Fibroblast of lung (primary cell): ENCODE measurements around the gene ZFYVE28. TPM values are rescaled to one million over a fixed set of nuclear protein-coding genes. Genes with fewer than 3 reads are reported as not detected.

ENCODE experiments used
- DNase-seq, 2 donors: peaks; one replicate each; pipeline versions ENCODE4 v3.0.0 to v3.0.0-alpha.2; 2010; ENCODE audit warnings: low read depth in 2 of 2
- H2AFZ ChIP-seq: 2 replicates; pipeline ENCODE4 v1.5.1; 2012; ENCODE audit warnings: low read length, control low read depth, inconsistent platforms
- H3K27ac ChIP-seq: 2 replicates; pipeline ENCODE4 v1.5.1; 2011; ENCODE audit warnings: low read length, control low read depth; ENCODE audit not compliant: insufficient read depth
- H3K27me3 ChIP-seq: 2 replicates; pipeline ENCODE4 v1.5.1; 2011; ENCODE audit warnings: mild to moderate bottlenecking, low read length; ENCODE audit not compliant: control insufficient read depth, insufficient read depth
- H3K36me3 ChIP-seq: 2 replicates; pipeline ENCODE4 v1.5.1; 2011; ENCODE audit warnings: low read length; ENCODE audit not compliant: control insufficient read depth, insufficient read depth
- H3K4me1 ChIP-seq: 2 replicates; pipeline ENCODE4 v1.5.1; 2011; ENCODE audit warnings: low read length; ENCODE audit not compliant: control insufficient read depth, insufficient read depth; ENCODE audit errors: extremely low read depth
- H3K4me2 ChIP-seq: 2 replicates; pipeline ENCODE4 v1.5.1; 2011; ENCODE audit warnings: low read length, control low read depth; ENCODE audit not compliant: insufficient read depth; ENCODE audit errors: extremely low read depth
- H3K4me3 ChIP-seq, 4 experiments: fragments of 200-600 bp in 1 of 4; sonication (generic) in 1 of 4; replicated peaks in 1 of 4; 2 replicates each; pipeline ENCODE4 v1.5.1; 2011 to 2016; ENCODE audit warnings: low read length in 4 of 4, low read depth in 3 of 4, mild to moderate bottlenecking in 3 of 4, control low read depth in 2 of 4, inconsistent platforms in 1 of 4, mixed read lengths in 1 of 4; ENCODE audit not compliant: insufficient read depth in 1 of 4; ENCODE audit errors: control extremely low read depth in 1 of 4
- H3K79me2 ChIP-seq: 2 replicates; pipeline ENCODE4 v1.5.1; 2012; ENCODE audit warnings: mild to moderate bottlenecking, low read length, inconsistent platforms; ENCODE audit not compliant: control insufficient read depth, insufficient read depth
- H3K9ac ChIP-seq: 2 replicates; pipeline ENCODE4 v1.5.1; 2011; ENCODE audit warnings: mild to moderate bottlenecking, low read length, control low read depth; ENCODE audit not compliant: insufficient read depth
- H3K9me3 ChIP-seq: 2 replicates; pipeline ENCODE4 v1.5.1; 2012; ENCODE audit warnings: low read depth, low read length; ENCODE audit not compliant: control insufficient read depth, insufficient read depth
- H4K20me1 ChIP-seq: 2 replicates; pipeline ENCODE4 v1.5.1; 2011; ENCODE audit warnings: low read length; ENCODE audit not compliant: control insufficient read depth, insufficient read depth; ENCODE audit errors: extremely low read depth
- EZH2 ChIP-seq: IDR thresholded peaks from 2 replicates; pipeline ENCODE4 v1.5.1; 2012; ENCODE audit warnings: low read length, control low read depth, mild to moderate bottlenecking; ENCODE audit errors: missing control alignments
- polyA plus RNA-seq, 2 donors: library from polyadenylated mRNA; depleted of rRNA in 1 of 2; stranded (reverse) in 1 of 2; unstranded in 1 of 2; fragments of >200 nt; gene quantifications; 2 replicates each; pipeline ENCODE4 v1.2.1, GENCODE V29; 2011 to 2012; ENCODE audit warnings: missing spikeins in 1 of 2
- total RNA-seq: library from RNA; depleted of rRNA; stranded (reverse); fragments of >200 nt; gene quantifications from 2 replicates; pipeline ENCODE4 v1.2.1, GENCODE V29; 2014
- TF ChIP-seq, protein P1 (sequence below), 2 donors: IDR thresholded peaks in 1 of 2; conservative IDR thresholded peaks in 1 of 2; 1 replicate in 1 of 2; 2 replicates in 1 of 2; pipeline ENCODE4 v1.5.1; 2011 to 2012; ENCODE audit warnings: low read length in 2 of 2, control low read depth in 1 of 2, inconsistent platforms in 1 of 2, low read depth in 1 of 2, mild to moderate bottlenecking in 1 of 2

The ZFYVE28 gene
- total and polyA plus RNA-seq, 2 donors (not counting 1 experiment from before 2014, with no cell fraction given) = 2.4 to 11.6 TPM

GRCh38 chr4:2363951-2364653 lies 54.3 kb downstream of the ZFYVE28 start:
- DNase-seq = no peak
- Histone ChIP-seq H3K36me3 (no peaks in the 10 kb centered on the region), H2AFZ (peak overlapping the region; percentile 87), H3K4me3 (peak overlapping the region; percentile 59 to 70 (median 65)), H3K79me2 (no peaks in the 10 kb centered on the region), H3K4me2 (peak overlapping the region; percentile 82), H3K4me1 (no peaks in the 10 kb centered on the region), H3K27me3 (no peaks in the 10 kb centered on the region), H3K27ac (no peak overlapping the region), H3K9me3 (no peaks in the 10 kb centered on the region), H4K20me1 (no peaks in the 10 kb centered on the region), H3K9ac (peak overlapping the region; percentile 63)
- TF ChIP-seq, protein P1, sequence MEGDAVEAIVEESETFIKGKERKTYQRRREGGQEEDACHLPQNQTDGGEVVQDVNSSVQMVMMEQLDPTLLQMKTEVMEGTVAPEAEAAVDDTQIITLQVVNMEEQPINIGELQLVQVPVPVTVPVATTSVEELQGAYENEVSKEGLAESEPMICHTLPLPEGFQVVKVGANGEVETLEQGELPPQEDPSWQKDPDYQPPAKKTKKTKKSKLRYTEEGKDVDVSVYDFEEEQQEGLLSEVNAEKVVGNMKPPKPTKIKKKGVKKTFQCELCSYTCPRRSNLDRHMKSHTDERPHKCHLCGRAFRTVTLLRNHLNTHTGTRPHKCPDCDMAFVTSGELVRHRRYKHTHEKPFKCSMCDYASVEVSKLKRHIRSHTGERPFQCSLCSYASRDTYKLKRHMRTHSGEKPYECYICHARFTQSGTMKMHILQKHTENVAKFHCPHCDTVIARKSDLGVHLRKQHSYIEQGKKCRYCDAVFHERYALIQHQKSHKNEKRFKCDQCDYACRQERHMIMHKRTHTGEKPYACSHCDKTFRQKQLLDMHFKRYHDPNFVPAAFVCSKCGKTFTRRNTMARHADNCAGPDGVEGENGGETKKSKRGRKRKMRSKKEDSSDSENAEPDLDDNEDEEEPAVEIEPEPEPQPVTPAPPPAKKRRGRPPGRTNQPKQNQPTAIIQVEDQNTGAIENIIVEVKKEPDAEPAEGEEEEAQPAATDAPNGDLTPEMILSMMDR (conservative IDR thresholded peaks at IDR 0.05 in 1 of 2, IDR thresholded peaks at IDR 0.05 in 1 of 2; ENCODE audit: low read depth in 1 of 2, low read length in 2 of 2) = no peak
- TF ChIP-seq EZH2 = no peak

- H3K9me3 ChIP-seq = no peaks in the 10 kb centered on the region
- H3K4me1 ChIP-seq = no peaks in the 10 kb centered on the region
- no peak overlapping the region for H2AFZ ChIP-seq
- H3K36me3 ChIP-seq = no peaks in the 10 kb centered on the region
- H3K79me2 ChIP-seq = no peaks in the 10 kb centered on the region
- no peak overlapping the region for H3K27ac ChIP-seq
- no peak for TF ChIP-seq EZH2
- TF ChIP-seq, protein P1 (conservative IDR thresholded peaks at IDR 0.05 in 1 of 2, IDR thresholded peaks at IDR 0.05 in 1 of 2; ENCODE audit: low read depth in 1 of 2, low read length in 2 of 2) = no peak
- H4K20me1 ChIP-seq = no peaks in the 10 kb centered on the region
- H3K9ac ChIP-seq = no peak overlapping the region
- no peak for DNase-seq
- no peak overlapping the region for H3K4me3 ChIP-seq
- H3K4me2 ChIP-seq = peak overlapping the region; percentile 44
- H3K27me3 ChIP-seq = no peaks in the 10 kb centered on the region
Observed at GRCh38 chr4:2363056-2363721, 55.3 kb downstream of the ZFYVE28 start.

DNA sequence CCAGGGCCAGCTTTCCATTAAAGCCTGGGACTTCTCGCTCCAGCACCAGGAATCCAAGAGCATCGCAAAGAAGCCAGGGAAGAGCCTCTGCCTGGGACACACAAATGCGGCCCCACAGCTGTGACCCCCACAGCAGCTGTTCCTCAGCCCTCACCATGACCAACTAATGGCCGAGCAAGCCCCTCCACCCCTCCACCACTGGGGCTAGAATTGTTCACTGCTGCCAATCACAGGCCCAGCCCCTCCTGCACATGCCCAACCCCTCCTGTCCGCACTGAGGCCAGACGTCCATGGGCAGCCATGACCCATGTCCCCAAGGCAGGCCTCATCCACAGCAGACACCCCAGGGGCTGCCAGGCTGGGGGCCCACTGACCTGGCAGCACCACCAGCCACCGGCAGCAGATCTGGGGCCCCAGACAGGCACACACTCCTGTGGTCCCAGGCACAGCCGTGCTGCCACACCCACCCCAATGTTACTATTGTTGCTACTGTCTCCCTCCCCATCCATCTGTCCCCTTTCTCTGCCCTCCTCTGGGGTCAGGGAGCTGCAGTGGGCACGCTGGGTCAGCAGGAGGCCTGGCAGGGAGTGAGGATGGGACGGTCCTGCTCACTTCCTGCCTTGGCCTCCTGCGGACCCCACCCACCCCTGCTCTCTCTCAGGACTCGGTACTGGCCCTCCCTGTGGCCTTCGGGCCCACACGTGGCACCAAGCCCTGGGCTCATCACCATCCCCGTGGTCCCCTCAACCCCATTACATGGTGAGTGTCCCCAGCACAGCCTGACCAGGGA lies 56.0 kb downstream of the ZFYVE28 start:
- TF ChIP-seq EZH2 = no peak
- TF ChIP-seq, protein P1 (conservative IDR thresholded peaks at IDR 0.05 in 1 of 2, IDR thresholded peaks at IDR 0.05 in 1 of 2; ENCODE audit: low read depth in 1 of 2, low read length in 2 of 2) = no peak
- no peak for DNase-seq
- Histone ChIP-seq H3K79me2 (no peaks in the 10 kb centered on the region), H3K4me3 (no peak overlapping the region), H3K27me3 (no peaks in the 10 kb centered on the region), H3K4me1 (no peaks in the 10 kb centered on the region), H3K36me3 (no peaks in the 10 kb centered on the region), H3K9me3 (no peaks in the 10 kb centered on the region), H3K4me2 (no peak overlapping the region), H4K20me1 (no peaks in the 10 kb centered on the region), H3K9ac (no peak overlapping the region), H3K27ac (no peak overlapping the region), H2AFZ (no peak overlapping the region)
